ENCODE results near the gene HSD17B12. TPM values are rescaled to one million over a fixed set of nuclear protein-coding genes. Genes with fewer than 3 reads are reported as not detected.

The HSD17B12 gene
- polyA plus RNA-seq, 3 donors, result 13.3 to 35.5 (median 30.4) TPM

GRCh38 chr11:43689167-43689566 is 8.6 kb downstream of the HSD17B12 start:
- peaks cover 30 to 41% of the 10 kb centered on the region in 2 donors for H3K4me1 ChIP-seq (ENCODE audit: control insufficient read depth in 1 of 2, insufficient read depth in 2 of 2, low read length in 2 of 2)
- no peaks in the 10 kb centered on the region for H3K9me3 ChIP-seq (replicated peaks in 1 of 2; ENCODE audit: control insufficient read depth in 1 of 2, insufficient read depth in 1 of 2, low read length in 2 of 2)
- H2AFZ ChIP-seq (ENCODE audit: insufficient read depth, low read depth, low read length, poor library complexity, severe bottlenecking), result no peak overlapping the region
- H3K27me3 ChIP-seq (ENCODE audit: control insufficient read depth in 2 of 2, insufficient read depth in 2 of 2, low read length in 2 of 2), result no peaks in the 10 kb centered on the region
- no peak for DNase-seq
- WGBS (ENCODE audit: insufficient coverage), result no CpG with 5 or more reads among the region's 2 CpGs
- no peaks in the 10 kb centered on the region for H3K9me3 Mint-ChIP-seq
- H3K9ac ChIP-seq (ENCODE audit: insufficient read depth, low read length, poor library complexity, severe bottlenecking), result no peak overlapping the region
- peak overlapping the region in 1 of 7 donors; percentile 24 for H3K27ac Mint-ChIP-seq
- H3K4me2 ChIP-seq (replicated peaks; ENCODE audit: extremely low read depth, low read length, poor library complexity, severe bottlenecking), result no peak overlapping the region
- H3K36me3 Mint-ChIP-seq, result peaks cover 6 to 15% of the 10 kb centered on the region in 2 donors
- no peaks in the 10 kb centered on the region for H4K20me1 ChIP-seq (ENCODE audit: insufficient read depth, low read length)
- H3K4me3 Mint-ChIP-seq, result no peak overlapping the region
- intact Hi-C loops (cut with micrococcal nuclease), result loop anchor here in 1 of 2 donors (10.0 kb wide), 2 partner anchors 96 to 176 kb away; no protein-coding TSS in a partner anchor
- no peak overlapping the region for H3K4me3 ChIP-seq (replicated peaks in 1 of 3; ENCODE audit: low read depth in 2 of 3, low read length in 3 of 3)
- H3K79me2 ChIP-seq (ENCODE audit: insufficient read depth, low read length), result peaks cover 72% of the 10 kb centered on the region
- H3K36me3 ChIP-seq (replicated peaks in 1 of 2; ENCODE audit: control insufficient read depth in 1 of 2, insufficient read depth in 2 of 2, low read length in 2 of 2), result no peaks in the 10 kb centered on the region
- H3K4me1 Mint-ChIP-seq, result peaks cover 53% of the 10 kb centered on the region
- no peaks in the 10 kb centered on the region for H3K27me3 Mint-ChIP-seq (ENCODE audit: low read depth in 3 of 3)
- no peak overlapping the region for H3K27ac ChIP-seq (ENCODE audit: low read depth in 1 of 2, low read length in 2 of 2)
- TF ChIP-seq, protein P1, sequence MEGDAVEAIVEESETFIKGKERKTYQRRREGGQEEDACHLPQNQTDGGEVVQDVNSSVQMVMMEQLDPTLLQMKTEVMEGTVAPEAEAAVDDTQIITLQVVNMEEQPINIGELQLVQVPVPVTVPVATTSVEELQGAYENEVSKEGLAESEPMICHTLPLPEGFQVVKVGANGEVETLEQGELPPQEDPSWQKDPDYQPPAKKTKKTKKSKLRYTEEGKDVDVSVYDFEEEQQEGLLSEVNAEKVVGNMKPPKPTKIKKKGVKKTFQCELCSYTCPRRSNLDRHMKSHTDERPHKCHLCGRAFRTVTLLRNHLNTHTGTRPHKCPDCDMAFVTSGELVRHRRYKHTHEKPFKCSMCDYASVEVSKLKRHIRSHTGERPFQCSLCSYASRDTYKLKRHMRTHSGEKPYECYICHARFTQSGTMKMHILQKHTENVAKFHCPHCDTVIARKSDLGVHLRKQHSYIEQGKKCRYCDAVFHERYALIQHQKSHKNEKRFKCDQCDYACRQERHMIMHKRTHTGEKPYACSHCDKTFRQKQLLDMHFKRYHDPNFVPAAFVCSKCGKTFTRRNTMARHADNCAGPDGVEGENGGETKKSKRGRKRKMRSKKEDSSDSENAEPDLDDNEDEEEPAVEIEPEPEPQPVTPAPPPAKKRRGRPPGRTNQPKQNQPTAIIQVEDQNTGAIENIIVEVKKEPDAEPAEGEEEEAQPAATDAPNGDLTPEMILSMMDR (IDR thresholded peaks at IDR 0.05), result no peak

- Histone ChIP-seq H3K79me2 (ENCODE audit: insufficient read depth, low read length) (peaks cover 65% of the 10 kb centered on the region), H3K27ac (ENCODE audit: low read depth in 1 of 2, low read length in 2 of 2) (peak overlapping the region in 1 of 2 donors; percentile 63), H3K9me3 (replicated peaks in 1 of 2; ENCODE audit: control insufficient read depth in 1 of 2, insufficient read depth in 1 of 2, low read length in 2 of 2) (no peaks in the 10 kb centered on the region), H3K27me3 (ENCODE audit: control insufficient read depth in 2 of 2, insufficient read depth in 2 of 2, low read length in 2 of 2) (no peaks in the 10 kb centered on the region), H3K4me3 (replicated peaks in 1 of 3; ENCODE audit: low read depth in 2 of 3, low read length in 3 of 3) (peak overlapping the region in 1 of 3 experiments; percentile 32), H3K9ac (ENCODE audit: insufficient read depth, low read length, poor library complexity, severe bottlenecking) (no peak overlapping the region), H4K20me1 (ENCODE audit: insufficient read depth, low read length) (no peaks in the 10 kb centered on the region), H2AFZ (ENCODE audit: insufficient read depth, low read depth, low read length, poor library complexity, severe bottlenecking) (peak overlapping the region; percentile 39), H3K4me1 (ENCODE audit: control insufficient read depth in 1 of 2, insufficient read depth in 2 of 2, low read length in 2 of 2) (peaks cover 30 to 41% of the 10 kb centered on the region in 2 donors), H3K4me2 (replicated peaks; ENCODE audit: extremely low read depth, low read length, poor library complexity, severe bottlenecking) (peak overlapping the region; percentile 31), H3K36me3 (replicated peaks in 1 of 2; ENCODE audit: control insufficient read depth in 1 of 2, insufficient read depth in 2 of 2, low read length in 2 of 2) (no peaks in the 10 kb centered on the region)
- intact Hi-C loops (cut with micrococcal nuclease), result no loop called here
- 0% methylated on average over 2 of the region's 6 CpGs for WGBS (ENCODE audit: insufficient coverage)
- TF ChIP-seq, protein P1 (IDR thresholded peaks at IDR 0.05), result no peak
- H3K9me3 Mint-ChIP-seq, result no peaks in the 10 kb centered on the region
- H3K36me3 Mint-ChIP-seq, result peaks cover 0 to 4% of the 10 kb centered on the region in 2 donors
- peak overlapping the region; percentile 73 to 94 (median 89) for H3K27ac Mint-ChIP-seq
- H3K4me3 Mint-ChIP-seq, result peak overlapping the region in 1 of 2 donors; percentile 61
- DNase-seq, result peak; percentile 21 to 64 (median 50)
- no peaks in the 10 kb centered on the region for H3K27me3 Mint-ChIP-seq (ENCODE audit: low read depth in 3 of 3)
- peaks cover 40% of the 10 kb centered on the region for H3K4me1 Mint-ChIP-seq
These were observed 10.6 kb downstream of the HSD17B12 start for GRCh38 chr11:43690929-43691725.
